ENCODE results near the gene GABPA. TPM values are rescaled to one million over a fixed set of nuclear protein-coding genes. Genes with fewer than 3 reads are reported as not detected.

The GABPA gene
- total and polyA plus RNA-seq, 4 donors = 7.2 to 43.6 (median 12.3) TPM

- H3K27me3 ChIP-seq (ENCODE audit: control insufficient read depth in 3 of 3, insufficient read depth in 3 of 3, low read length in 2 of 3) = no peaks in the 10 kb centered on the region
- no peaks in the 10 kb centered on the region for H3K36me3 ChIP-seq (ENCODE audit: control insufficient read depth in 4 of 4, insufficient read depth in 4 of 4, low read length in 4 of 4)
- H3K27ac ChIP-seq (ENCODE audit: low read depth in 1 of 2, low read length in 1 of 2) = no peak overlapping the region
- TF ChIP-seq CTCF (IDR thresholded peaks at IDR 0.05; ENCODE audit: control extremely low read depth, extremely low read depth) = no peak
- WGBS, 2 donors = 12 to 22% methylated on average over 7 of the region's 7 CpGs
- ATAC-seq (ENCODE audit: insufficient read depth, low FRiP score) = peak; percentile 19
- no peak overlapping the region for H3K4me3 ChIP-seq
- H3K9me3 ChIP-seq (ENCODE audit: control insufficient read depth in 4 of 4, insufficient read depth in 3 of 4, low read length in 3 of 4) = no peaks in the 10 kb centered on the region
- no peak overlapping the region for H3K9ac ChIP-seq (ENCODE audit: insufficient read depth in 1 of 2, low read length in 2 of 2)
- no peaks in the 10 kb centered on the region for H3K4me1 ChIP-seq (ENCODE audit: control insufficient read depth in 5 of 5, insufficient read depth in 5 of 5, low read length in 5 of 5)
- peak; percentile 31 to 79 (median 66) for DNase-seq
These were observed 55.5 kb downstream of the GABPA start for GRCh38 chr21:25790122-25790877.

GRCh38 chr21:25790878-25791204, 56.1 kb downstream of the GABPA start:
- H3K36me3 ChIP-seq (ENCODE audit: control insufficient read depth in 4 of 4, insufficient read depth in 4 of 4, low read length in 4 of 4) = no peaks in the 10 kb centered on the region
- no peak overlapping the region for H3K4me3 ChIP-seq
- ATAC-seq (ENCODE audit: insufficient read depth, low FRiP score) (no peak), DNase-seq (no peak)
- no peak overlapping the region for H3K27ac ChIP-seq (ENCODE audit: low read depth in 1 of 2, low read length in 1 of 2)
- no peak overlapping the region for H3K9ac ChIP-seq (ENCODE audit: insufficient read depth in 1 of 2, low read length in 2 of 2)
- H3K9me3 ChIP-seq (ENCODE audit: control insufficient read depth in 4 of 4, insufficient read depth in 3 of 4, low read length in 3 of 4) = no peaks in the 10 kb centered on the region
- TF ChIP-seq CTCF (IDR thresholded peaks at IDR 0.05; ENCODE audit: control extremely low read depth, extremely low read depth) = no peak
- no peaks in the 10 kb centered on the region for H3K4me1 ChIP-seq (ENCODE audit: control insufficient read depth in 5 of 5, insufficient read depth in 5 of 5, low read length in 5 of 5)
- H3K27me3 ChIP-seq (ENCODE audit: control insufficient read depth in 3 of 3, insufficient read depth in 3 of 3, low read length in 2 of 3) = no peaks in the 10 kb centered on the region

GRCh38 chr21:25791319-25791718, 56.5 kb downstream of the GABPA start:
- DNase-seq (no peak), ATAC-seq (ENCODE audit: insufficient read depth, low FRiP score) (no peak)
- H3K27me3 ChIP-seq (ENCODE audit: control insufficient read depth in 3 of 3, insufficient read depth in 3 of 3, low read length in 2 of 3) = no peaks in the 10 kb centered on the region
- no peak overlapping the region for H3K4me3 ChIP-seq
- H3K9ac ChIP-seq (ENCODE audit: insufficient read depth in 1 of 2, low read length in 2 of 2) = no peak overlapping the region
- H3K4me1 ChIP-seq (ENCODE audit: control insufficient read depth in 5 of 5, insufficient read depth in 5 of 5, low read length in 5 of 5) = no peaks in the 10 kb centered on the region
- H3K27ac ChIP-seq (ENCODE audit: low read depth in 1 of 2, low read length in 1 of 2) = no peak overlapping the region
- H3K36me3 ChIP-seq (ENCODE audit: control insufficient read depth in 4 of 4, insufficient read depth in 4 of 4, low read length in 4 of 4) = no peaks in the 10 kb centered on the region
- whole genome bisulfite sequencing, 2 donors = 94 to 100% methylated on average over 1 of the region's 1 CpG
- H3K9me3 ChIP-seq (ENCODE audit: control insufficient read depth in 4 of 4, insufficient read depth in 3 of 4, low read length in 3 of 4) = no peaks in the 10 kb centered on the region
- no peak for TF ChIP-seq CTCF (IDR thresholded peaks at IDR 0.05; ENCODE audit: control extremely low read depth, extremely low read depth)

All from lung (tissue), 12 donors.